ENCODE data around the gene NPDC1. TPM values are rescaled to one million over a fixed set of nuclear protein-coding genes. Genes with fewer than 3 reads are reported as not detected.

Gene NPDC1
- total and polyA plus RNA-seq, 2 donors (not counting 1 experiment from before 2014, with no cell fraction given), result 0.17 to 0.19 TPM

GRCh38 chr9:137008312-137008711, 37.7 kb downstream of the NPDC1 start:
- Histone ChIP-seq H3K27ac (ENCODE audit: low read length in 2 of 2) (no peak overlapping the region), H3K9me3 (ENCODE audit: control extremely low read depth in 1 of 3, control insufficient read depth in 2 of 3, insufficient read depth in 1 of 3, low read length in 2 of 3) (peaks cover 0 to 4% (median 0%) of the 10 kb centered on the region in 3 donors), H3K4me2 (replicated peaks; ENCODE audit: low read depth, low read length, poor library complexity, severe bottlenecking) (no peak overlapping the region), H3K27me3 (replicated peaks in 1 of 4; ENCODE audit: control extremely low read depth in 1 of 4, control insufficient read depth in 3 of 4, insufficient read depth in 4 of 4, low read length in 3 of 4) (no peaks in the 10 kb centered on the region), H3K79me2 (ENCODE audit: control insufficient read depth, insufficient read depth, low read length) (no peaks in the 10 kb centered on the region), H3K4me3 (ENCODE audit: control extremely low read depth in 1 of 5, extremely low read depth in 1 of 5, insufficient read depth in 1 of 5, low read depth in 2 of 5, low read length in 4 of 5) (no peak overlapping the region), H2AFZ (ENCODE audit: insufficient read depth, low read depth, low read length, poor library complexity, severe bottlenecking) (no peak overlapping the region), H3K4me1 (ENCODE audit: control insufficient read depth in 2 of 2, insufficient read depth in 2 of 2, low read length in 2 of 2) (no peaks in the 10 kb centered on the region), H3K36me3 (replicated peaks in 1 of 2; ENCODE audit: control extremely low read depth in 1 of 2, control insufficient read depth in 1 of 2, extremely low read depth in 1 of 2, insufficient read depth in 2 of 2, low read length in 1 of 2) (peaks cover 0 to 1% of the 10 kb centered on the region in 2 experiments), H4K20me1 (ENCODE audit: control insufficient read depth, insufficient read depth, low read length, poor library complexity, severe bottlenecking) (no peaks in the 10 kb centered on the region), H3K9ac (ENCODE audit: low read length) (no peak overlapping the region)
- POLR2A ChIA-PET, result no interaction called here
- 86% methylated on average over 20 of the region's 22 CpGs for WGBS (ENCODE audit: insufficient coverage)
- no peaks in the 10 kb centered on the region for H3K9me3 Mint-ChIP-seq (ENCODE audit: insufficient read depth)
- H3K4me1 Mint-ChIP-seq, result no peaks in the 10 kb centered on the region
- H3K27me3 Mint-ChIP-seq, result no peaks in the 10 kb centered on the region
- TF ChIP-seq CTCF (IDR thresholded peaks at IDR 0.05) (no peak), EZH2 (IDR thresholded peaks at IDR 0.05; ENCODE audit: borderline replicate concordance, insufficient read depth, low read depth, low read length, poor library complexity, severe bottlenecking) (no peak)
- intact Hi-C loops (cut with micrococcal nuclease), result no loop called here
- H3K4me3 Mint-ChIP-seq, result no peak overlapping the region
- DNase-seq (no peak), ATAC-seq (ENCODE audit: low read depth) (no peak)
- no peak overlapping the region for H3K27ac Mint-ChIP-seq
- CTCF ChIA-PET, result interaction anchor here (1.5 kb wide), 1 partner anchor 21 kb away, joined by 5 read pairs; no protein-coding TSS in a partner anchor

GRCh38 chr9:137007816-137008270, 38.1 kb downstream of the NPDC1 start:
- H3K4me3 ChIP-seq (ENCODE audit: control extremely low read depth in 1 of 5, extremely low read depth in 1 of 5, insufficient read depth in 1 of 5, low read depth in 2 of 5, low read length in 4 of 5), result no peak overlapping the region
- no peaks in the 10 kb centered on the region for H3K4me1 ChIP-seq (ENCODE audit: control insufficient read depth in 2 of 2, insufficient read depth in 2 of 2, low read length in 2 of 2)
- no peaks in the 10 kb centered on the region for H3K9me3 Mint-ChIP-seq (ENCODE audit: insufficient read depth)
- H3K4me1 Mint-ChIP-seq, result no peaks in the 10 kb centered on the region
- H4K20me1 ChIP-seq (ENCODE audit: control insufficient read depth, insufficient read depth, low read length, poor library complexity, severe bottlenecking), result no peaks in the 10 kb centered on the region
- CTCF ChIA-PET, result interaction anchor here (1.3 to 1.5 kb wide), 2 partner anchors 22 to 27 kb away, joined by 3 to 5 read pairs; no protein-coding TSS in a partner anchor
- no peaks in the 10 kb centered on the region for H3K79me2 ChIP-seq (ENCODE audit: control insufficient read depth, insufficient read depth, low read length)
- H2AFZ ChIP-seq (ENCODE audit: insufficient read depth, low read depth, low read length, poor library complexity, severe bottlenecking), result no peak overlapping the region
- no peak overlapping the region for H3K4me2 ChIP-seq (replicated peaks; ENCODE audit: low read depth, low read length, poor library complexity, severe bottlenecking)
- POLR2A ChIA-PET, result no interaction called here
- H3K36me3 ChIP-seq (replicated peaks in 1 of 2; ENCODE audit: control extremely low read depth in 1 of 2, control insufficient read depth in 1 of 2, extremely low read depth in 1 of 2, insufficient read depth in 2 of 2, low read length in 1 of 2), result peaks cover 0 to 1% of the 10 kb centered on the region in 2 experiments
- DNase-seq, result no peak
- H3K9ac ChIP-seq (ENCODE audit: low read length), result no peak overlapping the region
- H3K27me3 ChIP-seq (replicated peaks in 1 of 4; ENCODE audit: control extremely low read depth in 1 of 4, control insufficient read depth in 3 of 4, insufficient read depth in 4 of 4, low read length in 3 of 4), result no peaks in the 10 kb centered on the region
- no peak overlapping the region for H3K4me3 Mint-ChIP-seq
- H3K9me3 ChIP-seq (ENCODE audit: control extremely low read depth in 1 of 3, control insufficient read depth in 2 of 3, insufficient read depth in 1 of 3, low read length in 2 of 3), result peaks cover 0 to 4% (median 0%) of the 10 kb centered on the region in 3 donors
- ATAC-seq (ENCODE audit: low read depth), result no peak
- no peak overlapping the region for H3K27ac Mint-ChIP-seq
- 82% methylated on average over 13 of the region's 13 CpGs for WGBS (ENCODE audit: insufficient coverage)
- H3K27me3 Mint-ChIP-seq, result no peaks in the 10 kb centered on the region
- no peak for TF ChIP-seq CTCF (IDR thresholded peaks at IDR 0.05)
- intact Hi-C loops (cut with micrococcal nuclease), result no loop called here
- no peak overlapping the region for H3K27ac ChIP-seq (ENCODE audit: low read length in 2 of 2)

All from B cell (primary cell).